ENCODE data around the gene ETS2.
A peak's percentile ranks its signal among the peaks of the same experiment; 100 is the strongest.

The ETS2 gene

GRCh38 chr21:38821248-38821647, 15.5 kb downstream of the ETS2 start:
- Mint-ChIP-seq H3K9me3 (peaks cover 12% of the 10 kb centered on the region), H3K4me3 (no peak overlapping the region), H3K27me3 (ENCODE audit: low read depth, poor library complexity) (peaks cover 3% of the 10 kb centered on the region), H3K4me1 (no peaks in the 10 kb centered on the region), H3K27ac (no peak overlapping the region), H3K36me3 (ENCODE audit: low read depth) (peaks cover 90% of the 10 kb centered on the region)
- DNase-seq: no peak
- TF ChIP-seq, protein P1, sequence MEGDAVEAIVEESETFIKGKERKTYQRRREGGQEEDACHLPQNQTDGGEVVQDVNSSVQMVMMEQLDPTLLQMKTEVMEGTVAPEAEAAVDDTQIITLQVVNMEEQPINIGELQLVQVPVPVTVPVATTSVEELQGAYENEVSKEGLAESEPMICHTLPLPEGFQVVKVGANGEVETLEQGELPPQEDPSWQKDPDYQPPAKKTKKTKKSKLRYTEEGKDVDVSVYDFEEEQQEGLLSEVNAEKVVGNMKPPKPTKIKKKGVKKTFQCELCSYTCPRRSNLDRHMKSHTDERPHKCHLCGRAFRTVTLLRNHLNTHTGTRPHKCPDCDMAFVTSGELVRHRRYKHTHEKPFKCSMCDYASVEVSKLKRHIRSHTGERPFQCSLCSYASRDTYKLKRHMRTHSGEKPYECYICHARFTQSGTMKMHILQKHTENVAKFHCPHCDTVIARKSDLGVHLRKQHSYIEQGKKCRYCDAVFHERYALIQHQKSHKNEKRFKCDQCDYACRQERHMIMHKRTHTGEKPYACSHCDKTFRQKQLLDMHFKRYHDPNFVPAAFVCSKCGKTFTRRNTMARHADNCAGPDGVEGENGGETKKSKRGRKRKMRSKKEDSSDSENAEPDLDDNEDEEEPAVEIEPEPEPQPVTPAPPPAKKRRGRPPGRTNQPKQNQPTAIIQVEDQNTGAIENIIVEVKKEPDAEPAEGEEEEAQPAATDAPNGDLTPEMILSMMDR (IDR thresholded peaks at IDR 0.05): no peak

- no peak for DNase-seq
- Mint-ChIP-seq H3K27ac (no peak overlapping the region), H3K27me3 (ENCODE audit: low read depth, poor library complexity) (peaks cover 3% of the 10 kb centered on the region), H3K4me3 (no peak overlapping the region), H3K9me3 (peaks cover 20% of the 10 kb centered on the region), H3K4me1 (no peaks in the 10 kb centered on the region), H3K36me3 (ENCODE audit: low read depth) (peaks cover 85% of the 10 kb centered on the region)
- TF ChIP-seq, protein P1 (IDR thresholded peaks at IDR 0.05): no peak
Measured at GRCh38 chr21:38821959-38822682, 16.4 kb downstream of the ETS2 start.

- H3K27ac Mint-ChIP-seq: no peak overlapping the region
Measured at GRCh38 chr21:38822778-38823238, 17.1 kb downstream of the ETS2 start.

GRCh38 chr21:38823737-38824123, 18.0 kb downstream of the ETS2 start:
- no peak overlapping the region for H3K27ac Mint-ChIP-seq
- no peak overlapping the region for H3K4me3 Mint-ChIP-seq
- peaks cover 29% of the 10 kb centered on the region for H3K9me3 Mint-ChIP-seq
- H3K27me3 Mint-ChIP-seq (ENCODE audit: low read depth, poor library complexity): peaks cover 3% of the 10 kb centered on the region
- no peaks in the 10 kb centered on the region for H3K4me1 Mint-ChIP-seq
- DNase-seq: no peak
- TF ChIP-seq, protein P1 (IDR thresholded peaks at IDR 0.05): no peak
- H3K36me3 Mint-ChIP-seq (ENCODE audit: low read depth): peaks cover 69% of the 10 kb centered on the region

More at GRCh38 chr21:38822778-38823238, 17.1 kb downstream of the ETS2 start:
- peaks cover 3% of the 10 kb centered on the region for H3K27me3 Mint-ChIP-seq (ENCODE audit: low read depth, poor library complexity)
- H3K4me1 Mint-ChIP-seq: no peaks in the 10 kb centered on the region
- peaks cover 78% of the 10 kb centered on the region for H3K36me3 Mint-ChIP-seq (ENCODE audit: low read depth)
- DNase-seq: no peak
- H3K4me3 Mint-ChIP-seq: no peak overlapping the region
- H3K9me3 Mint-ChIP-seq: peaks cover 27% of the 10 kb centered on the region
- TF ChIP-seq, protein P1 (IDR thresholded peaks at IDR 0.05): no peak

GRCh38 chr21:38824124-38824822, 18.5 kb downstream of the ETS2 start:
- Mint-ChIP-seq H3K36me3 (ENCODE audit: low read depth) (peaks cover 64% of the 10 kb centered on the region), H3K9me3 (peaks cover 29% of the 10 kb centered on the region), H3K27me3 (ENCODE audit: low read depth, poor library complexity) (peaks cover 3% of the 10 kb centered on the region), H3K4me3 (no peak overlapping the region), H3K4me1 (no peaks in the 10 kb centered on the region), H3K27ac (peak overlapping the region; percentile 71)
- DNase-seq: no peak
- TF ChIP-seq, protein P1 (IDR thresholded peaks at IDR 0.05): no peak

Measured in nephron progenitor cell (in vitro differentiated cells).